ENCODE measurements around the gene SNN. TPM values are rescaled to one million over a fixed set of nuclear protein-coding genes. Genes with fewer than 3 reads are reported as not detected.

The SNN gene
- total and polyA plus RNA-seq, 4 donors, result 9.4 to 29.0 (median 18.9) TPM

GRCh38 chr16:11624636-11625607 is 43.3 kb upstream of the SNN start:
- ATAC-seq (ENCODE audit: insufficient read depth, low FRiP score), result peak; percentile 48

DNA sequence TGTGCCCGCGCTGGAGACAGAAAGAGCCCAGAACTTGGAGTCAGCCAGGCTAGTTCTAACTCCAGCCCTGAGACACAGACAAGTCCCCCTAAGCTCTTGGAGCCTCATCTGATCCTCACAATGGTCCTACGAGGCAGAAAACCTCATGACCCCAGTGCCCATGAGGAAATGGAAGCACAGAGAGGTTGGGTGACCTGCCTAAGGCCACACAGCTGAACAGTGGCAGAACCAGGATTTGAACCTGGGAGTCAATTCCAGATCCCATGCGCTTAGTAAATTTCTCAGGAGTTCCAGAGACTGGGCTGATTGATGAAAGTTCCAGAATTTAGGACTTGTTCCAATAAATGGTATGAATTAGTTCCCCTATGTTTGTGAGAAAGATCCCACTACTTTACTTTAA is 42.5 kb upstream of the SNN start:
- Histone ChIP-seq H3K36me3 (ENCODE audit: control insufficient read depth in 4 of 4, insufficient read depth in 4 of 4, low read length in 4 of 4) (no peaks in the 10 kb centered on the region), H3K4me3 (no peak overlapping the region), H3K9me3 (ENCODE audit: control insufficient read depth in 4 of 4, insufficient read depth in 3 of 4, low read length in 3 of 4) (no peaks in the 10 kb centered on the region), H3K4me1 (ENCODE audit: control insufficient read depth in 5 of 5, insufficient read depth in 5 of 5, low read length in 5 of 5) (peaks cover 0 to 52% (median 17%) of the 10 kb centered on the region in 5 donors), H3K27ac (ENCODE audit: low read depth in 1 of 2, low read length in 1 of 2) (peak overlapping the region in 1 of 2 donors; percentile 4), H3K9ac (ENCODE audit: insufficient read depth in 1 of 2, low read length in 2 of 2) (no peak overlapping the region), H3K27me3 (ENCODE audit: control insufficient read depth in 3 of 3, insufficient read depth in 3 of 3, low read length in 2 of 3) (no peaks in the 10 kb centered on the region)
- no peak for ATAC-seq (ENCODE audit: insufficient read depth, low FRiP score)
- WGBS, 2 donors, result 83 to 92% methylated on average over 4 of the region's 4 CpGs
- DNase-seq, result no peak
- TF ChIP-seq, protein P1, sequence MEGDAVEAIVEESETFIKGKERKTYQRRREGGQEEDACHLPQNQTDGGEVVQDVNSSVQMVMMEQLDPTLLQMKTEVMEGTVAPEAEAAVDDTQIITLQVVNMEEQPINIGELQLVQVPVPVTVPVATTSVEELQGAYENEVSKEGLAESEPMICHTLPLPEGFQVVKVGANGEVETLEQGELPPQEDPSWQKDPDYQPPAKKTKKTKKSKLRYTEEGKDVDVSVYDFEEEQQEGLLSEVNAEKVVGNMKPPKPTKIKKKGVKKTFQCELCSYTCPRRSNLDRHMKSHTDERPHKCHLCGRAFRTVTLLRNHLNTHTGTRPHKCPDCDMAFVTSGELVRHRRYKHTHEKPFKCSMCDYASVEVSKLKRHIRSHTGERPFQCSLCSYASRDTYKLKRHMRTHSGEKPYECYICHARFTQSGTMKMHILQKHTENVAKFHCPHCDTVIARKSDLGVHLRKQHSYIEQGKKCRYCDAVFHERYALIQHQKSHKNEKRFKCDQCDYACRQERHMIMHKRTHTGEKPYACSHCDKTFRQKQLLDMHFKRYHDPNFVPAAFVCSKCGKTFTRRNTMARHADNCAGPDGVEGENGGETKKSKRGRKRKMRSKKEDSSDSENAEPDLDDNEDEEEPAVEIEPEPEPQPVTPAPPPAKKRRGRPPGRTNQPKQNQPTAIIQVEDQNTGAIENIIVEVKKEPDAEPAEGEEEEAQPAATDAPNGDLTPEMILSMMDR (IDR thresholded peaks at IDR 0.05; ENCODE audit: control extremely low read depth, extremely low read depth), result no peak

More at GRCh38 chr16:11624636-11625607, 43.3 kb upstream of the SNN start:
- Histone ChIP-seq H3K27ac (ENCODE audit: low read depth in 1 of 2, low read length in 1 of 2) (peak overlapping the region in 1 of 2 donors; percentile 61), H3K4me1 (ENCODE audit: control insufficient read depth in 5 of 5, insufficient read depth in 5 of 5, low read length in 5 of 5) (peaks cover 0 to 44% (median 12%) of the 10 kb centered on the region in 5 donors), H3K9ac (ENCODE audit: insufficient read depth in 1 of 2, low read length in 2 of 2) (peak overlapping the region in 1 of 2 donors; percentile 5), H3K36me3 (ENCODE audit: control insufficient read depth in 4 of 4, insufficient read depth in 4 of 4, low read length in 4 of 4) (no peaks in the 10 kb centered on the region), H3K4me3 (no peak overlapping the region), H3K27me3 (ENCODE audit: control insufficient read depth in 3 of 3, insufficient read depth in 3 of 3, low read length in 2 of 3) (no peaks in the 10 kb centered on the region), H3K9me3 (ENCODE audit: control insufficient read depth in 4 of 4, insufficient read depth in 3 of 4, low read length in 3 of 4) (peaks cover 0 to 5% (median 0%) of the 10 kb centered on the region in 4 donors)
- TF ChIP-seq, protein P1 (IDR thresholded peaks at IDR 0.05; ENCODE audit: control extremely low read depth, extremely low read depth), result no peak
- 47 to 67% methylated on average over 16 of the region's 16 CpGs for WGBS, 2 donors
- no peak for DNase-seq

DNA sequence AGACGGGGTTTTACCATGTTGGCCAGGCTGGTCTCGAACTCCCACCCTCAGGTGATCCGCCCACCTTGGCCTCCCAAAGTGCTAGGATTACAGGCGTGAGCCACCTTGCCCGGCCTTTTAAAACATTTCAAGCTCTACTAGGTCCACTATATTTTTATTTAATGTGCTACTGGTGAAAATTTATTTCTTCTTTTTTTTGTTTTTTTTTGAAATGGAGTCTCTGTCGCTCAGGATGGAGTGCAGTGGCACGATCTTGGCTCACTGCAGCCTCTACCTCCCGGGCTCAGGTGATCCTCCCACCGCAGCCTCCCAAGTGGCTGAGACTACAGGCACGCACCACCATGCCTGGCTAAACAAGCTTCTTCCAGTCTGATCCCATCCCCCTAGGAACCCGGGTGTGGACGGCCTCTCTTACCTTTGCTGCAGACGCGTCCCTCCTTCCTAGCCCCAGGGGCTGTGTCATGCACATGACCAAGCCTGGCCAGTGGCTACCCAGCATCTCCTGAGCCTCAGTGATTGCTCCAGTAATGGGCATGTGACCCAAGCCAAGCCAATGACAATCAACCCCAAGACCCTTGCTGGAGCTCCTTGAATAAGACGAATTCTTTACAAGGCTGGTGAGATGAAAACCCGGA is 41.5 kb upstream of the SNN start:
- H3K4me1 ChIP-seq (ENCODE audit: control insufficient read depth in 5 of 5, insufficient read depth in 5 of 5, low read length in 5 of 5), result peaks cover 0 to 47% (median 17%) of the 10 kb centered on the region in 5 donors
- TF ChIP-seq, protein P1 (IDR thresholded peaks at IDR 0.05; ENCODE audit: control extremely low read depth, extremely low read depth), result no peak
- H3K4me3 ChIP-seq, result no peak overlapping the region
- no peaks in the 10 kb centered on the region for H3K27me3 ChIP-seq (ENCODE audit: control insufficient read depth in 3 of 3, insufficient read depth in 3 of 3, low read length in 2 of 3)
- H3K27ac ChIP-seq (ENCODE audit: low read depth in 1 of 2, low read length in 1 of 2), result peak overlapping the region in 1 of 2 donors; percentile 2
- no peaks in the 10 kb centered on the region for H3K9me3 ChIP-seq (ENCODE audit: control insufficient read depth in 4 of 4, insufficient read depth in 3 of 4, low read length in 3 of 4)
- DNase-seq, result no peak
- 96% methylated on average over 16 of the region's 16 CpGs for WGBS, 2 donors
- H3K9ac ChIP-seq (ENCODE audit: insufficient read depth in 1 of 2, low read length in 2 of 2), result no peak overlapping the region
- H3K36me3 ChIP-seq (ENCODE audit: control insufficient read depth in 4 of 4, insufficient read depth in 4 of 4, low read length in 4 of 4), result no peaks in the 10 kb centered on the region
- no peak for ATAC-seq (ENCODE audit: insufficient read depth, low FRiP score)

Measured in lung (tissue), 12 donors.